Measurements from ENCODE around the gene TPCN1.

TPCN1 gene

GRCh38 chr12:113329022-113329790 lies 107.9 kb downstream of the TPCN1 start:
- in situ Hi-C loops (cut with MboI; ENCODE audit: low sequenced_read_pairs) = no loop called here

- in situ Hi-C loops (cut with MboI; ENCODE audit: low sequenced_read_pairs) = no loop called here
These were observed 108.6 kb downstream of the TPCN1 start for GRCh38 chr12:113329791-113330417.

GRCh38 chr12:113330505-113330904 lies 109.2 kb downstream of the TPCN1 start:
- in situ Hi-C loops (cut with MboI; ENCODE audit: low sequenced_read_pairs) = no loop called here

GRCh38 chr12:113332688-113333417 lies 111.6 kb downstream of the TPCN1 start:
- in situ Hi-C loops (cut with MboI; ENCODE audit: low sequenced_read_pairs) = no loop called here

- in situ Hi-C loops (cut with MboI; ENCODE audit: low sequenced_read_pairs) = no loop called here
These were observed 112.1 kb downstream of the TPCN1 start for GRCh38 chr12:113333418-113333750.

GRCh38 chr12:113333877-113334785 lies 112.9 kb downstream of the TPCN1 start:
- in situ Hi-C loops (cut with MboI; ENCODE audit: low sequenced_read_pairs) = no loop called here

GRCh38 chr12:113334786-113335539 lies 113.7 kb downstream of the TPCN1 start, which contains the start of gene SLC8B1:
Gene SLC8B1, minus strand, starts transcription at chr12:113335109. Its CDS starts 2,231 bp downstream, at chr12:113332878.
- in situ Hi-C loops (cut with MboI; ENCODE audit: low sequenced_read_pairs) = no loop called here

GRCh38 chr12:113339540-113339939 lies 118.3 kb downstream of the TPCN1 start:
- in situ Hi-C loops (cut with MboI; ENCODE audit: low sequenced_read_pairs) = no loop called here

- in situ Hi-C loops (cut with MboI; ENCODE audit: low sequenced_read_pairs) = no loop called here
These were observed 118.8 kb downstream of the TPCN1 start for GRCh38 chr12:113340061-113340460.

- in situ Hi-C loops (cut with MboI; ENCODE audit: low sequenced_read_pairs) = no loop called here
These were observed 120.3 kb downstream of the TPCN1 start for GRCh38 chr12:113341535-113341934.

GRCh38 chr12:113345318-113345717 lies 124.1 kb downstream of the TPCN1 start:
- in situ Hi-C loops (cut with MboI; ENCODE audit: low sequenced_read_pairs) = no loop called here

- in situ Hi-C loops (cut with MboI; ENCODE audit: low sequenced_read_pairs) = no loop called here
These were observed 125.1 kb downstream of the TPCN1 start for GRCh38 chr12:113346353-113346752.

GRCh38 chr12:113347107-113347506 lies 125.8 kb downstream of the TPCN1 start:
- in situ Hi-C loops (cut with MboI; ENCODE audit: low sequenced_read_pairs) = no loop called here

- in situ Hi-C loops (cut with MboI; ENCODE audit: low sequenced_read_pairs) = no loop called here
These were observed 126.6 kb downstream of the TPCN1 start for GRCh38 chr12:113347892-113348291.
